ENCODE data around the gene CD74.

GRCh38 chr5:150372639-150373038, 40.1 kb downstream of the CD74 start:
- TF ChIP-seq CTCF (conservative IDR thresholded peaks at IDR 0.05 in 1 of 2, IDR thresholded peaks at IDR 0.05 in 1 of 2; ENCODE audit: extremely low read depth in 1 of 2, insufficient read depth in 1 of 2, low read depth in 1 of 2, low read length in 2 of 2) (no peak), EZH2 (IDR thresholded peaks at IDR 0.05; ENCODE audit: borderline replicate concordance, low read length) (no peak)
